Activated CD8-positive, alpha-beta memory T cell treated with anti-CD3 and anti-CD28 coated beads, Interleukin-2, amount 50 U/mL, for 4 hours (primary cell): Measurements from ENCODE around the gene SHISA9.
"Not testable (repeated sequence)": the region's sequence is repeated elsewhere in the genome, so short reads cannot be mapped to it uniquely, and the experiment has no call there.

ENCODE experiments used
- DNase-seq: peaks from one replicate; pipeline ENCODE4 v3.0.0-alpha.2; 2020

Gene SHISA9

DNA sequence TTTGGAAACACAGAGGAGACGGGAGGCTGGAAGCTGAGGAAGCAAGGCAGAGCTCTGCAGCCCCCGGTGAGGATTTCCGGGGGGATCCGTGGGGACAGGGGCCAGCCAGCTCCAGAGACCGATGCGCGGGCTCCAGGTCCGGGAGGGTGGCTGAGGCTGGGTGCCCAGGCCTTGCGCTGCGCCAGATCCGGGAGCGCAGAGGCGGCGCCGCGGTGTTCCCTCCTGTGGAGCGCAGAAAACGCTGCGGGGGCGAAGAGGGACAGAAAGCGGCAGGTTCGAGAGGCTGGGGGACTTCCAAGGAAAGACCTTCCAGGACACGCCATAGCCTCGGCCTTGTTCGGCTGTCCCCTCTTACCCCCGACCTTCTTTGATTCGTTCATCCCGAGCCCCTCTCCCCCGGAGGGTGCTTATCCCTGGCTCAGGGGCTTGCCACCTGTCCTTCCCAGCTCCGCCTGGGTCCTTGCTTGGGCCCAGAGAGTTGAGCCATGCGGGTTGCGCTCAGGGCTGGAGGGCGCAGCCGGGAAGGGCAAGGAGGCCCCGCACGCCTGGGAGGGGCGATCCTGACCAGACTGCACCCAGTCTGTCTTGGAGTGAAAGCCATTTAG is 697 bp upstream of the SHISA9 start:
- no peak for DNase-seq

GRCh38 chr16:12901204-12901596 is 198 bp upstream of the SHISA9 start:
- no peak for DNase-seq

GRCh38 chr16:12902511-12903372 is 1.3 kb downstream of the SHISA9 start:
- DNase-seq, result no peak

DNA sequence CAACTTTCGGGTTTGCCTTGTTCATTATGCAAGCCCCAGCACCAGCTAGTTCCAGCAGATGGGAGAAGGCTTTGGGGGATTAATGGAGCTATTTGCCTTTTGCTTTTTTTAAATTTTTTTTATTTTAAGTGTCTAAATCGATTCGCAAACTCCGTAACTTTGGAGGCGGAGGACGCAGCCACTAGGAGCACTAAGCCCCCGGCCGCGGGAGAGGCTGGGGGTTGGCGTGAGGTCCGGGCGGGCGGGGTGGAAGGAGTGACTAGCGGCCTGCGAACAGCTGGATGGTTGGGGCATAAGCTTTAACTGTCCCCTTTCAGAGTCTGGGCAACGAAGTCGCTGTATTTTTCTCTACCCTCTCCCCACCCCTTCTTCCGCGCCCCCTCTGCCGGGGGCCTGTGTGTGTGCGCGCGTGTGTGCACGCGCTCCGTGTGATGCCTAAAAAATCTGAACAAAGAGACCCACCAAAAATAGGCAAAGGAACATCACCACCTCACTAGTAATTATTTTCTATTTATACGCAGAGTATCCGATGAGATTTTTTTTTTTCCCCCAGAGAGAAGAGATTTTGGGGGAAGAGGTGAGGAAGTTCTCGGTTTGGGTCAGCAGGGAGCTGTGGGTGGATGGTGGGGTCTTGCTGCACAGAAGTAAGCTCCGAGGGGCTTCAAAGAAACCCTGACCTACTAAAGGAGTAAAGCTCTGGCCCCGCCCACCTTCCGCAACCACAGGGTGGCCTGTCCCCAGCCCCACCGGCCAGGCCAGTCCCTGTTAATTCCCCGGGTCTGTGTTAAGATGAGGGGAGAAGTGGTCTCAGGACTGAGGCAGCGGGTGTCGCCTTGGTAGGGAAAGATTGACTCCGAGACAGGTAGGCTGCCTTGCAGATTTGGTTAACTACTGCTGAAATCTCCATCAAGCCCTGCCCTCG is 2.3 kb downstream of the SHISA9 start:
- DNase-seq, result no peak

DNA sequence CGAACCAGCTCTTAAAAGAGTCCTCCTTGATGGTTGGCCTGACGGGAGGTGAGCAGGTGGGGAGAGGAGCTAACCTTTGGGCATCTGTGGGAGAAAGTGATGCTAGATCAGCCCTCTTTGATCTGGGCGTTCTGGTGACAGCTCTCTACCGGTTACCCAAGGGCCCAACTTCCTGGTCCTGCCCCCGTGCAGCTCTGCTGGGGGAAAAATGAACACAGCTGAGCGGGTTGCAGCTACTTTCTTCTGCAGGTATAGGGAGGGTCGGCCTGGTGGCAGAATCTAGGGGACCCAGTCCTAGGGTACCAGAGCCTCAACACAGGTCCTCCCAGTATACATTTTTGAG is 2.9 kb downstream of the SHISA9 start:
- no peak for DNase-seq

GRCh38 chr16:12906271-12906670 is 4.9 kb downstream of the SHISA9 start:
- DNase-seq, result no peak

GRCh38 chr16:12906765-12907516 is 5.5 kb downstream of the SHISA9 start:
- DNase-seq, result no peak

DNA sequence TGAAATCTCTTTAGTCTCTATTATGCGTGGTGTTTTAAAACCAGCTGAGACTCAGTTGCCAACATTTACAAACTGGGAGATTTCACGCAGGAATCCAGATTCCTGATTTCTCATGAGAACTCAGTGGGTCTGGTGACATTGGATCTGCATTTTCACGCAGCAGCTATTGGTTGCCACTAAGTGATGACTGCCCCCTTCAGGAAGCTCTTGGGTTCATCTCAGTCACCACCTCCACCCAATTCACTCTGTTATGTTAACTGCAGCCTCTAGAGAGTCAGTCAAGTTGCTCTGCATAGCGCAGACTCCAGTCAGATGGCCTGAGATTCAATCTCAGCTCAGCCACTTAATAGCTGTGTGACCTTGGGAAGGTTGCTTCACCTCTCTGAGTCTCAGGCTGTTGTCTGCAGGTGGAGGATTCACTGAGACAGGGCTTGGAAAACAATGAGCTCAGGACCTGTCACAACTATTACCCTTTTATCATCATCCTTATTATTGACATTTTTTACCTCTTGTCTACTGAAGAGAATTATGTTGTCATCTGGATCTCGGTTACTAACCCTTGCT is 6.4 kb downstream of the SHISA9 start:
- DNase-seq, result no peak

DNA sequence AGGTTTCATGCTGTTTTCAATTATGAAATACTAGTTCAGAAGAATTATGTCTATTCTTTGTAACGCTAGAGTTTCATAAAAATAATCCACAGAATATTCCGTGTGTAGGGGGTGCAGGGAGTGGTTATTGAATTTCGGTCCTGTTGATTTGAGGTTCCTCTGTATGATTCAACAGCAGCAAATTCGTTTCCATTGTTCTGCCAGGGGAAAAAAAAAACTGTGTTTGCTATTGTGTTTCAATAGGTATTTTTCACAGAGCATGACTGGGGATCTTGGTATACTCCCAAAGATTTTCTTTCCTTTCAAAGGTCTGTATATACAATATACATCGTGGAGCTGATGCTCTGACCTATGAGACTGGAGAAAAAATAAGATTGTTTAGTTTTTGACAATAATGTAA is 15.8 kb downstream of the SHISA9 start:
- DNase-seq, result no peak

GRCh38 chr16:12917653-12918052 is 16.3 kb downstream of the SHISA9 start:
- DNase-seq, result no peak

GRCh38 chr16:12920739-12921138 is 19.3 kb downstream of the SHISA9 start:
- no peak for DNase-seq

- not testable (repeated sequence) for DNase-seq
Observed at GRCh38 chr16:12923640-12924039, 22.2 kb downstream of the SHISA9 start.

GRCh38 chr16:12925026-12925800 is 23.8 kb downstream of the SHISA9 start:
- no peak for DNase-seq

DNA sequence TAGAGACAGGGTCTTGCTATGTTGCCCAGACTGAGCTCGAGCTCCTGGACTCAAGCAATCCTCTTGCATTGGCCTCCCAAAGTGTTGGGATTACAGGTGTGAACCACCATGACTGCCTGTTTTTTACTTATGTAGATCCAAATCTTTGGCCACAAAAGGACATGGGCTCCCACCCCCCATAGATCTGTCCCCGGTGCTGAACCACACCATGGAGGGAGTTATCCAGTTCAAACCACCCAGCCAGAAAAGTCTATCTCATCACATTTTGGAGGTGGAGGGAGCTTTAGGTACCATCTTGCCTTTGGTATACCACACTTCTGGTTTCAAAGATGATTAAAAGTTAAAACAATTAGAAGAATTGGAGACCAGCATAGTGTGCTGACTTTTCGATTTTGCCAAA is 26.2 kb downstream of the SHISA9 start:
- DNase-seq, result no peak

DNA sequence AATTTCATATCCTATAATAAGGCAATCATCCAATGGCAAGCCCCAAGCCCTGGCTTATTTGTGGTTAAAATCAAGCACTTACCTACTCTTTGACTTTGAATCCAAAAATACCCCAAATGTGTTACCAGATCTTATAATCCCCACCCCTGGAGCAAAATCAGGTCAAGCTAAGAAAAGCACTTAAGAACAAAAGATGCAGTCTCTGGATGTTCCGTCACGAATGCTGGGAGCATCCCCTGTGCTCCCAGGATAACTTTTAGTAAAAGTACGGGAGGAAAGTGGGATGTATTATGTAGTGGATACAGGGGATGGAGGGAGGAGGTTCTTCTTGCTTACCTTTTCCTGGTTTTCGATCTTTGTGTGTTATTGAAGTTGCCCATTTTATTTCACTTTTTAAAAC is 29.5 kb downstream of the SHISA9 start:
- no peak for DNase-seq

- no peak for DNase-seq
Observed at GRCh38 chr16:12936391-12936790, 35.0 kb downstream of the SHISA9 start.

- no peak for DNase-seq
Observed at GRCh38 chr16:12941896-12942295, 40.5 kb downstream of the SHISA9 start.

- no peak for DNase-seq
Observed at GRCh38 chr16:12942861-12943260, 41.5 kb downstream of the SHISA9 start.

GRCh38 chr16:12944300-12944699 is 42.9 kb downstream of the SHISA9 start:
- no peak for DNase-seq

DNA sequence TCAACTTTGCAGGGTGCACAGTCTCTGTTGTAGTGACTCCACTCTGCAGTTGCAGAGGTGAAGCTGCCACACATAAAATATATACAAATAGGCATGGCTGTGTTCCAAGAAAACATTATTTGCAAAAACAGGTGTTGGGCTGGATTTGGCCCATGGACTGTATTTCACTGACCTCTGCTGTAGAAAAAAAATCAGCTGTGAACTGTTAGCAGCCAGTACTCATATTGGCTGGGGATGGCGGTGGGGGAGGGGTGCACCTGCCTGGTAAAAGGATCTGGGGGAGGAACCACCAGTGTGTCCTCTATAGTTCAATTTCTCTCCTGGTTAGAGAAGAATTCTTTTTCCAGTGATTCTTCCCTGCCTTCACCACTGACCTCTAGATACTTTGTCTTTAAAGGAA is 50.0 kb downstream of the SHISA9 start:
- no peak for DNase-seq

DNA sequence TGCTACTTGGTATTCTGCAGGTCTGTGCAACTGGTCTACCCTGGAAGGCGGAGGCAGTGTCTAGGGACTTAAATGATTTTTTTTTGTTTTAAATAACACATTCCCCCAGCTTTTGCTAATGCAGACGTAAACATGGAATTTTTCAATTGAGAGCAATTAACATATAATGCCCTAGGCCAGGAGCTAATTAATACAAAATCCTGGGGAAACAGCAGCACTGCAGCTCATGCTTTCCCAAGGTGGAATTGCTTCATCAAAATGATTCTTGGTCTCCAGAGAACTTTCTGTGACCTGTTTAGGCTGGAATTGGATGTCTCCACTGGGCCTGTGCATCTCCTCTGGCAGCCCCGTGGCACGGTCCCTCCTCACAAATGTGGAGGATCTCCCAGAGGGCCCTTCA is 50.6 kb downstream of the SHISA9 start:
- DNase-seq, result no peak

DNA sequence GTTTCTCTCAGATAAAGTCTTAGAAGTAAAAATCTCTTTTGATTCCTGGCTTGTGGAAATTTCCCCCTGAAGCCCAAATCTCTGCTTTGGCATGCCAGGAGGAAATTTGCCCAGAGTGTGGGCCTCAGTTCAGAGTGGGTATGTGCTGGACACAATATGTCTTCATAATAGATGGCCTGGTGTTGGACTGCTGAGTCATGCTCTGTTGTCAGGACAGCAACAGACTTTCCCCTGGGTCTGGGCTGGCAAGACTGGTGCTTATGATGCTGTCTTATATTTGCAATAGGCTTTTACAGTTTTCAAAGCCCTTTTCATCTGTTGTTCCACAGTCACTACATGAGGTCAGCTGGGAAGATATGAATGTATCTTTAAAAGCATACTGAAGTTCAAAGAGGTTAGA is 57.0 kb downstream of the SHISA9 start:
- DNase-seq, result no peak
